Measurements from ENCODE around the gene TMEM120A.
A peak's percentile ranks its signal among the peaks of the same experiment; 100 is the strongest.
"Not testable (repeated sequence)": the region's sequence is repeated elsewhere in the genome, so short reads cannot be mapped to it uniquely, and the experiment has no call there.

The TMEM120A gene

GRCh38 chr7:75994388-75995051, at the start of gene TMEM120A:
TMEM120A (minus strand) TSS chr7:75994595; CDS start chr7:75994570, 25 bp downstream.
- peak; percentile 92 for DNase-seq

DNA sequence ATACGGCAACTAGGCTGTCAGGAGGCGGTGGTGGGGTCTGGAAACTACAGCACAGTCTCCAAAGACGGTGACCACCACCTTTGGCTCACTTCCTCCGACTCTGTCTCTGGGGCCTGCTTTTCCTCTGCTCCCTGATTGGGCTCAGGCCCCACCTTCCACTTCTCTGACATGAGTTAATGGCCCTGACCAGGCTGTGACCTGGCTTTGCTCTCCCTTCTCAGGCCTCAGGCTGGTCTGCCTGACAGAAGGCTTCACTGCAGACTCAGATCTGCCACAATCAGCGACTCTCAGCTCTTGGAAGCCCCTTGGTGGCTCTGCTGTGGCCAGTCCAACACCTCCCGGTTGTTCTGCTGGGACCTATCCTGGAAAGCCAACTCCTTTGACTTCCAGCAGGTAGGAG, 45.7 kb upstream of the TMEM120A start:
- no peak for DNase-seq

GRCh38 chr7:76037310-76037709, 42.9 kb upstream of the TMEM120A start:
- DNase-seq = no peak

DNA sequence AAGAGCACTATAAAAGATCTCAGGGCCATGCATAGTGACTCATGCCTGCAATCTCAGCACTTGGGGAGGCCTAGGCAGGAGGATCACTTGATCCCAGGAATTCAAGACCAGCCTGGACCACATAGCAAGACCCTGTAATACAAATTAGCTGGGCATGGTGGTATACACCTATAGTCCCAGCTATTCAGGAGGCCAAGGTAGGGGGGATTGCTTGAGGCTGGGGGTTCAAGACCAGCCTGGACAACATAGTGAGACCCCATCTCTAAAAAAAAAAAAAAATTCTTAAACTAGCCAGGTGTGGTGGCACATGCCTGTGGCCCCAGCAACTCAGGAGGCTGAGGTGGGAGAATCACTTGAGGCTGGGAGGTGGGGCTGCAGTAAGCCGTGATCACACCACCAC, 37.6 kb upstream of the TMEM120A start:
- DNase-seq = no peak

GRCh38 chr7:76029682-76030081, 35.3 kb upstream of the TMEM120A start:
- not testable (repeated sequence) for DNase-seq

GRCh38 chr7:76023002-76023401, 28.6 kb upstream of the TMEM120A start:
- no peak for DNase-seq

GRCh38 chr7:76022026-76022780, 27.8 kb upstream of the TMEM120A start:
- DNase-seq = no peak

GRCh38 chr7:76020031-76020714, 25.8 kb upstream of the TMEM120A start:
- peak; percentile 62 for DNase-seq

DNA sequence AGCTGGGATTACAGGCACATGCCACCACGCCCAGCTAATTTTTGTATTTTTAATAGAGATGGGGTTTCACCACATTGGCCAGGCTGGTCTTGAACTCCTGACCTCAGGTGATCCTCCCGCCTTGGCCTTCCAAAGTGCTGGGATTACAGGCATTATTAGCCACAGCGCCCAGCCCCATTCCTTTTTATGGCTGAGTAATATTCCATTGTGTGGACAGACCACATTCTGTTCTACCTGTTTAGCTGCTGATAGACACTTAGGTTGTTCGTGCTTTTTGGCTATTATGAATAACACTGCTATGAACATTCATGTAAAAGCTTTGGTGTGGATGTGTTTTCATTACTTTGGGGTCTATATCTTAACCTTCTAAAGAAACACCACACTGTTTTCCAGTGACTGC, 24.1 kb upstream of the TMEM120A start:
- DNase-seq = not testable (repeated sequence)

DNA sequence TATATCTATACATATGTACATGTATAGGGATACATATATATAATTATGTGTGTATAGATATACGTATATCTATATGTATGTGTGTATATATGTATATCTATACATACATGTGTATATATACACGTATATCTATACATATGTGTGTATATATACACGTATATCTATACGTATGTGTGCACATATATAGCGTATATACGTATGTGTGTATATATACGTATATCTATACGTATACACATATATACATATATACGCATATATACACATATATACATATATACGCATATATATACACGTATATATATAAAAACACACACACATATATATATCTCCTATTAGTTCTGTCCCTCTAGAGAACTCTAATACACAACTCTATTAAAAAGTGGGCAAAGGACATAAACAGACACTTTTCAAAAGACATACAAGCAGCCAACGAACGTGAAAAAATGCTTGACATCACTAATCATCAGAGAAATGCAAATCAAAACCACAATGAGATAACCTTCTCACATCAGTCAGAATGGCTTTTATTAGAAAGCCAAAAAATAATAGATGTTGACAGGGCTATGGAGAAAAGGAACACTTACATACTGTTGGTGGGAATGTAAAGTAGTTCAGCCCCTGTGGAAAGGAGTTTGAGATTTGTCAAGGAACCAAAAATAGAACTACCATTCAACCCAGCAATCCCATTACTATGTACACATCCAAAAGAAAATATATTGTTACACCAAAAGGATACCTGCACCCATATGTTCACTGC, 22.0 kb upstream of the TMEM120A start:
- DNase-seq = no peak

DNA sequence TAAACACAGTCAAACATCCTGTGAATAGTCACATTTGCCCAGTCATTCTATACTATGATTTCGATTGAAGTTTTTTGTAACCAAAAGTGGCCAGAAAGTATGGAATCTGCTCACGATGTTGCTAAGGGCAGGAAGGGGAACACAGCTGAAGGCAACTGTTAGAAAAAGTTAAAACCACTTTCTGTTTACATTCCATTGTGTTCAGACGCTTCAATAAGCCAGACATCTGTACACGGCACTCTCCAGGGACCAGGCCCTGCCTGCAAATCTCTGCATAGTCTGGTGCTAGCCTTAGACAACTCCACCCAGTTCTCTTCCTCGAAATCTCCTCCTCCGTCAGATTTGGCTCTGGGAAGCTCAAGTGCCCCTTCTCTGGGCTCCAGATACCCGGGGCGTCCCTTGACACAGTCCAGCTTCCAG, 17.1 kb upstream of the TMEM120A start:
- DNase-seq = no peak

DNA sequence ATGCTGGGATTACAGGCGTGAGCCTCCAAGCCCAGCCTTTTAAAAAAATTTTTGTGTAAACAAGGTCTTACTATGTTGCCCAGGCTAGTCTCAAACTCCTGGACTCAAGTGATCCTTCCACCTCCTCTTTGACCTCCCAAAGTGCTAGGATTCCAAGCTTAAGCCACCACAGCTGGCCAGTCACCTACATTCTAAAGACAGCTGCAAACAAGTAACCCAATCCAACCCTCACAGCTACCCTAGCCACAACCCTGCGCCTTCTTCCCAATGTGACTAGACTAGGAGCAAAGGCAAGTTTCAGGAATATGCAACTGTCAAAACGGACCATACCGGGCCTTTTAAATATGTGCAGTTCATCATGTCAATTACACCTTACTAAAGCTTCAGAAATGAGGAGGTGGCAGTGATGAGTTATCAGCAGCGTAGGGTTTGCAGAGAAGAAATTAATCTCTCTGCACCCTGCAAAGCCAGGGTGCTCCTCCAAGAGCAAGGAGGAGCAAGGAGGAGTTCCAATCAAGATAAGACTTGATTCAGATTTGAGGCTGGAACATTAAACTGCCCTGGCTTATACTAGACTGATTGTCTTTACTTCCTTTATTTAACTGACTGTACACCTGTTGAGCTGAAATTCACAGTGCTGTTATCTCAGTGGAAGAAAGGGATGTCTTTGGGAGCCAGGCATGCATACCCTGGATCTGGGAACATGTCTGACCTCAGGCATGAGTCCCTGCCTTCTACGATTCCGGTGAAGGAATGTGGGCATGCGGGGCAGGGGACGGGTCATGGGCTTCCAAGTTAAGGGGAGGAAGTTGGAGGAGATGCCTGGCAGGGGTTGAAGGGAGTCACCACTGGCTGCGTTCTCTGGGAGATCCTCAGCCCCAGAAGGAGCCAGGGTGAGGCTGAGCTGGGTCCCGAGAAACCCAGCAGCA, 15.5 kb upstream of the TMEM120A start:
- no peak for DNase-seq

GRCh38 chr7:76008156-76008687, 13.8 kb upstream of the TMEM120A start:
- no peak for DNase-seq

DNA sequence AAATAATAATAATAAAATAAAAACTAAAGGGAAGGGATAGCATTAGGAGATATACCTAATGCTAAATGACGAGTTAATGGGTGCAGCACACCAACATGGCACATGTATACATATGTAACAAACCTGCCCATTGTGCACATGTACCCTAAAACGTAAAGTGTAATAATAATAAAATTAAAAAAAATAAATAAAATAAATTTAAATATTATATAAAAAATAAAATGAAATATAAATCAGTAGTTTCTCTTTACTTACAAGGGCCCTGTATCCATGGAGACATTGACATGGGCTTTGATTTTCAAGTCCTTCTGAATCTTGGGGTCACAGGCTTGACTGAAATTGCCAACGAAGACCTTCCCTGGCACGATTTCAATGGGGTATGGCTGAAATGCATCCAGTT, 10.6 kb upstream of the TMEM120A start:
- DNase-seq = not testable (repeated sequence)

DNA sequence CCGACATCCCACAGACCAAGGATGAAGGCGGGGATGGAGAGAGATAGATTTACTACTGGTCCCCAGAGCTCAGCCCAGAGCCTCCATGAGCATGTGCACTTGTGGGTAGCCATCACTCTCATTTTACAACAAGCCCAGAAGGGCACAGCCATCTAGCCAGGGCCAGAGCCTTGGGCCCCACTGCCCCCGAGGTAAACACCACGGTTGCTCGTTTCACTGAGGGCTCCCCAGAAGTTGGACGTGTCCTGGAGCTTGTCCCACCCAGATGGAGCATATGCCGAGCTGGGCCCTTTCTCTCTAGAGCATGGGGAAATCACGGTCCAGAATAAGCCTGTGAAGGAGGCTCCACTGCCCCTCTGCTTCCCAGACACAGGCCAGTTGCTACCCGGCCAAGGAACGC, 9.0 kb upstream of the TMEM120A start:
- DNase-seq = no peak

DNA sequence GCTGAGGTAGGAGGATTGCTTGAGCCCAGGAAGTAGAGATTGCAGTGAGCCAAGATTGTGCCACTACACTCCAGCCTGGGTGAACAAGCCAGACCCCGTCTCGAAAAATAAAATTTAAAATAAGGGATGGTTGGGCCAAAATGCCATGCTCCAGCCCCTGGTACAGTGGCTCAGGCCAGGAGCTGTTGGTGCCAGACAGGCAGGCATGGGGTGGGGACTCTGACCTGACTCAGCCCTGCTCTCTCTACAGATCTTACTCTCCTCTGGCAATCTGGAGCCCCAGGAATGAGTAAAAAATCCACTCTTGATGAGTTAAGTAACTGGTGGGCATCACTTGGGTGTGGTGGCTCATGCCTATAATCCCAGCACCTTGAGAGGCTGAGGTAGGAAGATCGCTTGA, 8.4 kb upstream of the TMEM120A start:
- no peak for DNase-seq

GRCh38 chr7:76002139-76002538, 7.7 kb upstream of the TMEM120A start:
- no peak for DNase-seq

GRCh38 chr7:76000566-76000965, 6.2 kb upstream of the TMEM120A start:
- DNase-seq = no peak

GRCh38 chr7:75998038-75998437, 3.6 kb upstream of the TMEM120A start:
- no peak for DNase-seq

DNA sequence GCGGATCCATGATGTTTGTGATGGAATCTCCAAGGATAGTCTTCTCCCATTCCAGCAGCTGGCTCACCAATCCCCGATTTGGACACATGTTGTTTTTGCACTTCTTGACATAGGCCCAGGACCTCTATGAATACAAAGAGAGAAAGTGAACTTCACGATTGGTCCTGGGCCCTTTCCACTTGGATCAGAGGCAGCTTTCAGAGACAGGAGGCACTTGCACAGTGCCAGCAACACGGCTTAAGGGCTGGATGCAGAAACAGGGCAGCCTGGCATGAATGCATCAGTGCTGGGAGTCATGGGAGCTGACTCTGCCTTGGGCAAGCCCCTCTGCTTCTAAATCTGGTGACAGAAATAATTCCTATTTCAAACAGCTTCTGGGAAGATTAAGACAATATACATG, 2.1 kb upstream of the TMEM120A start:
- no peak for DNase-seq

DNA sequence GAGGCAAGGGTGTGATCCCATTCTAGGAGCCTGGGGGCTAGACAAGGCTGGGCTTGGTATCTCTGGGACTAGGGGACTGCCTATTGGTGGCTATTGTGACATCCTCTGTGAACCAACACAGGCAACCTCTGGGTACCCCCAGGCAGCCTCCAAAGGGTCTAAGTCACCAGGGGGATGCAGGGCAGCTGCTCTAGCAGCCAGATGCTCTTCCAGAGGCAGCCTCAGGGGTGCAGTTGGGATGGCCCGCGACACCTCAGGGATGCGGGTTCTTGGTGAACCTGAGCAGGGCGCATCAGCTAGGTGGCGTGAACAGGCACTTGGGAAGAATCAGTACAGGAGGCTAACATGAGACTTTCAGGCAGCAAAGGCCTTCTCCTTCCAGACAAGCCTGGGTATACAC, 1.6 kb upstream of the TMEM120A start:
- no peak for DNase-seq

- DNase-seq = no peak
Measured at GRCh38 chr7:75995052-75995471, 667 bp upstream of the TMEM120A start.
